Naive thymus-derived CD8-positive, alpha-beta T cell (primary cell): ENCODE measurements around the gene TTYH3. TPM values are rescaled to one million over a fixed set of nuclear protein-coding genes. Genes with fewer than 3 reads are reported as not detected.
"Not testable (repeated sequence)": the region's sequence is repeated elsewhere in the genome, so short reads cannot be mapped to it uniquely, and the experiment has no call there.

Experiments
- ATAC-seq, 2 donors: fragments of 150-1000 bp; cut with Tn5 transposase in 1 of 2; sonication (Bioruptor Pico), chemical (Tn5 transposase) in 1 of 2; 1 replicate in 1 of 2; 2 replicates in 1 of 2; pipeline ENCODE4 v1.10.0; 2021; ENCODE audit warnings: mild to moderate bottlenecking in 2 of 2, moderate library complexity in 2 of 2
- POLR2A ChIA-PET: fragments of 350-600 bp; sonication (Branson Sonifier 250); formaldehyde crosslinking; loops from one replicate; lab custom pipeline; 2021; ENCODE audit warnings: antibody characterized with exemption; lab: Charles Lee
- DNase-seq, 10 donors: peaks; one replicate each; pipeline versions ENCODE4 v3.0.0 to v3.0.0-alpha.2; 2020 to 2022
- H3K27ac Mint-ChIP-seq, 10 donors: one replicate each; pipeline ENCODE4 v1.8.0; 2020 to 2022; ENCODE audit warnings: mild to moderate bottlenecking in 10 of 10, mixed read lengths in 10 of 10, moderate library complexity in 4 of 10, inconsistent platforms in 1 of 10
- H3K27me3 Mint-ChIP-seq, 5 donors: one replicate each; pipeline ENCODE4 v1.8.0; 2021 to 2022; ENCODE audit warnings: mixed read lengths in 5 of 5
- H3K36me3 Mint-ChIP-seq, 3 donors: one replicate each; pipeline ENCODE4 v1.8.0; 2020 to 2022; ENCODE audit warnings: mixed read lengths in 3 of 3, mild to moderate bottlenecking in 2 of 3, inconsistent platforms in 1 of 3
- H3K4me1 Mint-ChIP-seq, 4 donors: one replicate each; pipeline ENCODE4 v1.8.0; 2021 to 2022; ENCODE audit warnings: mixed read lengths in 4 of 4
- H3K4me3 Mint-ChIP-seq, 10 donors: one replicate each; pipeline ENCODE4 v1.8.0; 2020 to 2022; ENCODE audit warnings: mild to moderate bottlenecking in 10 of 10, mixed read lengths in 10 of 10, moderate library complexity in 6 of 10, inconsistent platforms in 1 of 10
- H3K9me3 Mint-ChIP-seq, 9 donors: one replicate each; pipeline ENCODE4 v1.8.0; 2020 to 2022; ENCODE audit warnings: mixed read lengths in 9 of 9, mild to moderate bottlenecking in 3 of 9, inconsistent platforms in 1 of 9, moderate library complexity in 1 of 9
- polyA plus RNA-seq, 3 donors: library from polyadenylated mRNA; unstranded; fragments of 300-500 nt; fragmentation: Illumina TruSeq; gene quantifications; one replicate each; pipeline ENCODE4 v1.2.3, GENCODE V29; 2021
- total RNA-seq, 8 experiments: library from RNA in 2 of 8; stranded (reverse) in 2 of 8; gene quantifications; one replicate each; pipeline ENCODE4 v1.2.3 and lab custom pipeline; 2021 to 2026

TTYH3 gene, protein sequence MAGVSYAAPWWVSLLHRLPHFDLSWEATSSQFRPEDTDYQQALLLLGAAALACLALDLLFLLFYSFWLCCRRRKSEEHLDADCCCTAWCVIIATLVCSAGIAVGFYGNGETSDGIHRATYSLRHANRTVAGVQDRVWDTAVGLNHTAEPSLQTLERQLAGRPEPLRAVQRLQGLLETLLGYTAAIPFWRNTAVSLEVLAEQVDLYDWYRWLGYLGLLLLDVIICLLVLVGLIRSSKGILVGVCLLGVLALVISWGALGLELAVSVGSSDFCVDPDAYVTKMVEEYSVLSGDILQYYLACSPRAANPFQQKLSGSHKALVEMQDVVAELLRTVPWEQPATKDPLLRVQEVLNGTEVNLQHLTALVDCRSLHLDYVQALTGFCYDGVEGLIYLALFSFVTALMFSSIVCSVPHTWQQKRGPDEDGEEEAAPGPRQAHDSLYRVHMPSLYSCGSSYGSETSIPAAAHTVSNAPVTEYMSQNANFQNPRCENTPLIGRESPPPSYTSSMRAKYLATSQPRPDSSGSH
- total RNA-seq (10 to 100 TPM; 13.7 to 14.9 TPM), polyA plus RNA-seq (1 to 10 TPM; 1.1 to 1.9 (median 1.1) TPM), total RNA-seq (lab: John Stamatoyannopoulos, UW) (4.4 to 10.2 (median 8.4) reads per million in 6 experiments)

DNA sequence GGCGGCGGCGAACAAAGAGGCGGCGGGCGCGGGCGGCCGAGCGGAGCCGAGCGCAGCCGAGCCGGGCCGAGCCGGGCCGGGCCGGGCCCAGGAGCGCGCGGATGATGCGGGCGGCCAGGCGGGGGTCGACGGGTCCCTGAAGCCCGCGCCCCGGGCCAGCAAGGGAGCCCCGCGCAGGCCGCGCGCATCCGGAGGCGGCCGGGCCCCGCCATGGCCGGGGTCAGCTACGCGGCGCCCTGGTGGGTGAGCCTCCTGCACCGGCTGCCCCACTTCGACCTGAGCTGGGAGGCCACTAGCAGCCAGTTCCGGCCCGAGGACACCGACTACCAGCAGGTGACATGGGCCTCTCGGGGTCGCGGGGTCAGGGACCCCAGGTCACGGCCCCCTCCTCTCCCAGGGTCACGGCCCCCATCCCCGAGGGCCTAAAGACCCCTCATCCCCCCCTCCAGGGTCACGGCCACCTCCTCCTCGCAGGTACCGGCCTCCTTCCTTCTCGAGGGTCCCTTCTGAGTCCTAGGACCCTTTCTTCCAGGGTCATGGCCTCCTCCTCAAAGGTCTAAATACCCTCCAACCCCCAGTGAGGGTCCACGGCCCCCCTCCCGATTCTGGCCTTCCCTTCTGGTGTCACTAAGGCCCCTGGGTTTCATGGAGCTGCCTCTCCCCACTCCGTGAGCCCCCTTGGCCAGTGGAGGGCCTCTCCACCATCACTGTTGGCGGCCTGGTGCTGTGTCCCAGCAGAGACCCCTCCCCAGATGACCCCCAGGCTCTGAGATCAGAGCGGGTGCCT lies at the start of gene TTYH3:
TSS of gene TTYH3 (plus strand) at position 41 of the 787 bp plus-strand sequence. CDS start at position 211, 170 bp downstream.
- Mint-ChIP-seq H3K27ac (peak within 1 kb of the TSS in 9 of 10 donors; percentile 31 to 93 (median 74)), H3K4me1 (peaks cover 11 to 32% (median 23%) of the 10 kb centered on the region in 4 donors), H3K4me3 (peak within 1 kb of the TSS; percentile 83 to 94 (median 90)), H3K36me3 (no peaks in the 10 kb centered on the region), H3K27me3 (no peaks in the 10 kb centered on the region), H3K9me3 (no peaks in the 10 kb centered on the region)
- POLR2A ChIA-PET: interaction anchor here (1.0 to 3.8 kb wide), 6 partner anchors 13 to 124 kb away, joined by 3 to 21 read pairs (median 4); no protein-coding TSS in a partner anchor
- DNase-seq: peak in 1 of 10 donors; percentile 33
- ATAC-seq: peak in 1 of 2 donors; percentile 67

DNA sequence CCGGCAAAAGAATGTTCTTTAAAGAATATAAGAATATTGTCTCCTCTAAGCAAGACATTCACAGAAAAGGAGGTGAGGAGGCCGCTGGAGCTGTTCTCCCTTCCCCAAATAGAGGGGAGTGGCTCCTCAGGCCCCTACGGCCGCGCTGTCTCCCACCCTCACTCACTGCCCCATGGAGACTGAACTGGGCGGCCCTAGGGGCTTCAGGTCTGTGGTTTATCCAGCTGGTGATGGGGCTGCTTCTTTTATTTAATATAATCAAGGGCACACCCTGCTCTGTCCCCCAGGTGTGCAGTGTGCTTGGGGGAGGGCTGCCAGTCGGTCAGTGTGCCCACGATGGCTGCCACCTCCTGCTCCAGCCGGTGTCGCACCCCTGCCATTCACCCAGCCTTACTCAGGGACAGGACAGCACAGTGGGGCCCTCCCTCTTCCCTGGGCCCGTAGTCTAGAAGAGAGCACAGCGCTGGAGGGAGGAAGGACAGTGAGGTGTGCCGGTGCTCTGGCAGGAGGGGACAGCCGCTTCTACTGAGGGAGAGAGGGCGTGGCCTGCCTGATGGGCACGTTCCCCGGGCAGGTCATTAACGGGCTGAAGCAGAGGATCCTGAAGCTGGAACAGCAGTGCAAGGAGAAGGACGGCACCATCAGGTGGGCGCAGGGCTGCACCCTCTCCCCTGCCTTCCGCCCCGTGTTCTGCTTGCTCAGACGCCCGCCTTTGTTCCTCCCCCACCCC lies 49.6 kb upstream of the TTYH3 start:
- H3K27ac Mint-ChIP-seq: no peak overlapping the region
- no peaks in the 10 kb centered on the region for H3K9me3 Mint-ChIP-seq
- ATAC-seq: no peak
- POLR2A ChIA-PET: no interaction called here
- peaks cover 0 to 10% (median 3%) of the 10 kb centered on the region in 3 donors for H3K36me3 Mint-ChIP-seq
- no peaks in the 10 kb centered on the region for H3K27me3 Mint-ChIP-seq
- no peaks in the 10 kb centered on the region for H3K4me1 Mint-ChIP-seq
- H3K4me3 Mint-ChIP-seq: no peak overlapping the region
- no peak for DNase-seq

DNA sequence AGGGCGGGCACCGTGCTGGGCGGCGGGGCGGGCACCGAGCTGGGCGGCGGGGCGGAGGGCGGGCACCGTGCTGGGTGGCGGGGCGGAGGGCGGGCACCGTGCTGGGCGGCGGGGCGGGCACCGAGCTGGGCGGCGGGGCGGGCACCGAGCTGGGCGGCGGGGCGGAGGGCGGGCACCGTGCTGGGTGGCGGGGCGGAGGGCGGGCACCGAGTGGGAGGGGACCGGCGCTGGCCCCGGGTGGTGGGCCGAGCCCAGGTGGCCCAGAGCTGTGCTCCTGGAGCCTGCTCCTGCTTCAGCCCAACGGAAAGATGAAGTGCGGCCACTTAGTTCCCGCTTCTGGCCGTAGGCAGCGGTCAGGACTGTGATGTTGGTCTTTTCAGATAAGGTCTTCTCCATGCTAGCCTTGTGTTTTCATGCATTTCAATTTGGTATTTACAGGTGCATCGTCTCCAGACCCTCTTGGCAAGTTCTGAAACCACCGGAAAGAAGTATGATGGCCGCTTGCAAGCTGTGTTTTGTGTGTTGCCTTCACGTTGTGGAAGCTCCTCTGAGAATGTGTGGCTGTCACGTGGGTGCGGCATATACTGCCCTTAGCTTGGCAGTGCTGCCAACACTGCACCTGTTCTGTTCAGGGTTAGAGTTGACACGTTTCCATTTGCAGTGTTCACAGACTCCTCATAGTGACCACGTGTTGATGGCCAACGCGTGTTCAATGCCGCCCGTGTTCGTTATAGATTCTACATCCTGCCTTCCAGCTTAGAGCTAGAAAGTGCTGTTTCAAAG lies 47.8 kb upstream of the TTYH3 start:
- no peaks in the 10 kb centered on the region for H3K27me3 Mint-ChIP-seq
- peaks cover 0 to 2% (median 0%) of the 10 kb centered on the region in 4 donors for H3K4me1 Mint-ChIP-seq
- peaks cover 0 to 12% (median 3%) of the 10 kb centered on the region in 3 donors for H3K36me3 Mint-ChIP-seq
- ATAC-seq (no peak), DNase-seq (no peak)
- H3K4me3 Mint-ChIP-seq: no peak overlapping the region
- POLR2A ChIA-PET: no interaction called here
- H3K27ac Mint-ChIP-seq: no peak overlapping the region
- no peaks in the 10 kb centered on the region for H3K9me3 Mint-ChIP-seq

DNA sequence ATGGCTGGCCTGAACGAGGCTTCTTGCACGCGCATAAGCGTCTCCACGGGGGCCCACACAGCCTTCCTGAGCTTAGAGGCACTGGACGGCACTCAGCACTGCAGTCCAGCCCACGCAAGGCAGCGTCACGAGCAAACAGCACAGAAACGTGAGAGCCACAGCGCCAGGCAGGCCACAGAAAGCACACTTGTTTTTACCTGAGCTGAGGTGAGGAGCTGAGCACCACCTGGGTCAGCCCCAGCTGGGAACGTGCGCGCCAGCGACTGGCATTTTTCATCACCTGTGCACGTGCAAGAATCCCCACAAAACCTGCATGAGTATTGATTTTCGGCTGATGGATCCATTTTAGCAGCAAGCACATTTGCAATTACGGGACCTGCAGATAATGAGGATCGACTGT lies 46.3 kb upstream of the TTYH3 start:
- H3K4me1 Mint-ChIP-seq: peaks cover 0 to 2% (median 0%) of the 10 kb centered on the region in 4 donors
- H3K27me3 Mint-ChIP-seq: no peaks in the 10 kb centered on the region
- H3K27ac Mint-ChIP-seq: no peak overlapping the region
- H3K36me3 Mint-ChIP-seq: peaks cover 0 to 12% (median 6%) of the 10 kb centered on the region in 3 donors
- ATAC-seq: no peak
- no peak for DNase-seq
- POLR2A ChIA-PET: no interaction called here
- H3K9me3 Mint-ChIP-seq: no peaks in the 10 kb centered on the region
- no peak overlapping the region for H3K4me3 Mint-ChIP-seq

DNA sequence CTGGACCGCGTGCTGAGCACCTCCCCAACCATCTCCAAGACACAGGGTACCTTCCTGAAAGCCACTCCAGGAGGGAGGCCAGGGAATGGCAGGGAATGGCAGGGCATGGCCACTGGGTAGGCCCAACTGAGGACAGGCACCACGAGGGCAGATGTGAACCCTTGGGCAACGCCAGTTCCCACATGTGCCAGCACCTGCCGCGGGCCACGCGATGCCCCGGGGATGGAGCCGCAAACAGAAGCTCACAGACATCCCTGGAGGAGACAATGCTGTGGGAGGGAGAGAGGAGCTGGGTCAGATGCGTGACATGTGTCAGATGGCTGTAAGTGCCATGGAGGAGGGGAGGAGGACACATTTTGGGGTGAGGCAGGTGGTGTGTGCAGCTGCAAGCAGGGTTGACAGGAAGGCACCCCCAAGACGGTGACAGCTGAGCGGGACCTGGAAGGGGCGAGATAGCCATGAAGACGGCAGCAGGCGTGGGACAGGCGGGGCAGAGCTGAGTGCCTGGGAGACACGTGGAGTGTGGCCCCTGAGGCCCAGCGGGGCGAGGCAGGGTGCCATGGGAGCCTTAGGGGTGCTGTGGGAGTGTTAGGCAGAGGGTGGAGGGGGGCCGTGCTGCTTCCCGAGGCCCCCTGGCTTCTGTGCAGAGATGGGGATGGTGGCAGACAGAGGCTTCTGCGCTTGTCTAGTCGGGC lies 45.3 kb upstream of the TTYH3 start:
- Mint-ChIP-seq H3K27me3 (no peaks in the 10 kb centered on the region), H3K4me3 (no peak overlapping the region), H3K36me3 (peaks cover 0 to 12% (median 6%) of the 10 kb centered on the region in 3 donors), H3K4me1 (peaks cover 0 to 2% (median 0%) of the 10 kb centered on the region in 4 donors), H3K9me3 (no peaks in the 10 kb centered on the region), H3K27ac (peak overlapping the region in 1 of 10 donors; percentile 62)
- DNase-seq (no peak), ATAC-seq (no peak)
- POLR2A ChIA-PET: interaction anchor here (0.5 kb wide), 1 partner anchor 34 kb away, joined by 3 read pairs; no protein-coding TSS in a partner anchor

DNA sequence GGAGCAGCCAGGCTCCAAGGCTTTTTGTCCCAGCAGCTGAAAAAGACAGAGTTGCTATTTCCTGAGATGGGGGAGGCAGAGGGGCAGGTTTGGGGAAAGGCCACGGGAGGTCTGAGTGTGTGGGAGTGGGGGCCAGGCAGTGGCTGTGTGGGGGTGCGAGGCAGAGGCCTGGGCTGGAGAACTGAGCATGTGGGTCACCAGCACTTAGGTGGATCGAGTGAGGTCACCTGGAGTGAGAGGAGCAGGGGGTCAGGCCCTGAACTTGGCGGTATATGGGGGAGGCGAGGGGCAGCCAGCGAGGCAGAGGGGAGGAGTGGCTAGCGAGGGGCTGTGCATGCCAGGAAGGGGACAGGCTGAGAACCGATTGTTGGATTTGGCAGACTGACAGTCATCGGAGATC lies 44.7 kb upstream of the TTYH3 start:
- POLR2A ChIA-PET: no interaction called here
- H3K27me3 Mint-ChIP-seq: no peaks in the 10 kb centered on the region
- no peak overlapping the region for H3K4me3 Mint-ChIP-seq
- H3K9me3 Mint-ChIP-seq: no peaks in the 10 kb centered on the region
- peaks cover 0 to 12% (median 6%) of the 10 kb centered on the region in 3 donors for H3K36me3 Mint-ChIP-seq
- ATAC-seq: no peak
- no peak for DNase-seq
- H3K4me1 Mint-ChIP-seq: peaks cover 0 to 2% (median 0%) of the 10 kb centered on the region in 4 donors
- H3K27ac Mint-ChIP-seq: no peak overlapping the region

DNA sequence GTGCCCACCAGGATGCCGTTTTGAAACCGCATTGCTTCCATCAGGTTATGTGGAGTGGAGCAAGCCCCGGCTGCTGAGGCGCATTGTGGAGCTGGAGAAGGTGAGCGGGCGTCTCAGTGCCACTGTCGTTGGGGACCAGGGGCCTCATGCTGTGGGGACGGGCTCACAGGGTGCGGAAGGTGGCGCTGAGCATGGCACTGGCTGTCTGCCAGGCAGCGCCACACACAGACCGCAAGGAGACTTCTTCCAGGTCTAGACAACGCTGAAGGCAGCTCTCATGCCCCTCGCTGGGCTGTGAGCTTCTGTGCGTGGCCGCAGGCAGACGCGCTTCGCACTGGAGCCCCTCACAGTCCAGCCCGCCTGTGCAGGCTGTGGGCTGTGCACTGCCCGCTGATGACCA lies 44.0 kb upstream of the TTYH3 start:
- Mint-ChIP-seq H3K27ac (peak overlapping the region in 1 of 10 donors; percentile 67), H3K4me3 (no peak overlapping the region), H3K36me3 (peaks cover 0 to 14% (median 6%) of the 10 kb centered on the region in 3 donors), H3K4me1 (peaks cover 0 to 2% (median 0%) of the 10 kb centered on the region in 4 donors), H3K27me3 (no peaks in the 10 kb centered on the region), H3K9me3 (no peaks in the 10 kb centered on the region)
- DNase-seq: no peak
- POLR2A ChIA-PET: no interaction called here
- ATAC-seq: no peak

DNA sequence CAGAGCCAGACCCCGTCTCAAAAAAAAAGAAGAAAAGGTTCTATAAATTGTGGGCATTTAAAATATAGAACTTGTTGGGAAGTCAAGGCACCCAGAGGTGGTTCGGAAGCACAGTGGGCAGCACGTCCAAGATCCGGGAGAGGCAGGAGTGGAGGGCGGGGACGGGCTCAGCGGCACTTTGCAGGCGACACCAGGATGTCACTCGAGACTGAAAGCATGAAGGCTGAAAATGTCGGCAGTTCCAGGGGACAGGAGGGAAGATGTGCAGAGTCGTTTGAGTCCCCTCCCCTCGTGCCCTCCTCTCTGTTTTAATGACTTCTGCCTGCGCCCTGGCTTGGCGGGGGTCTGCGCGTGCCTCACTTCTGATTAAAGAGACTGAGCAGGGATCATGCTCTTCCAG lies 42.4 kb upstream of the TTYH3 start:
- H3K27ac Mint-ChIP-seq: no peak overlapping the region
- peaks cover 0 to 20% (median 8%) of the 10 kb centered on the region in 3 donors for H3K36me3 Mint-ChIP-seq
- POLR2A ChIA-PET: no interaction called here
- H3K4me3 Mint-ChIP-seq: no peak overlapping the region
- no peak for ATAC-seq
- no peaks in the 10 kb centered on the region for H3K27me3 Mint-ChIP-seq
- no peaks in the 10 kb centered on the region for H3K9me3 Mint-ChIP-seq
- no peak for DNase-seq
- H3K4me1 Mint-ChIP-seq: peaks cover 0 to 2% (median 0%) of the 10 kb centered on the region in 4 donors

DNA sequence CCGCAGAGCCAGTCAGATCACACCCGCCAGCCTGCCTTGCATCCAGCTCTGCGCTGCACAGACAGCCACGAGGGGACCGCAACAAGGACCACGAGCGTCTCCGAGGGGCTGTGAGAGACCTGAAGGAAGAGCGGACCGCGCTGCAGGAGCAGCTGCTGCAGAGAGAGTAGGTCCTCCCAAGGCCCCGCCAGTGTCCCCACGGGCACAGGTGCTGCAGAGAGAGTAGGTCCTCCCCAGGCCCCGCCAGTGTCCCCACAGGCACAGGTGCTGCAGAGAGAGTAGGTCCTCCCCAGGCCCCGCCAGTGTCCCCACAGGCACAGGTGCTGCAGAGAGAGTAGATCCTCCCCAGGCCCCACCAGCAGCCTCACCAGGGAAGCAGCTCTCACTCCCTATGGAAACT lies 41.8 kb upstream of the TTYH3 start:
- H3K4me3 Mint-ChIP-seq, POLR2A ChIA-PET, H3K27me3 Mint-ChIP-seq, DNase-seq, ATAC-seq, H3K9me3 Mint-ChIP-seq, H3K27ac Mint-ChIP-seq, H3K4me1 Mint-ChIP-seq: not testable (repeated sequence)
- H3K36me3 Mint-ChIP-seq: peaks cover 0 to 22% (median 6%) of the 10 kb centered on the region in 3 donors

DNA sequence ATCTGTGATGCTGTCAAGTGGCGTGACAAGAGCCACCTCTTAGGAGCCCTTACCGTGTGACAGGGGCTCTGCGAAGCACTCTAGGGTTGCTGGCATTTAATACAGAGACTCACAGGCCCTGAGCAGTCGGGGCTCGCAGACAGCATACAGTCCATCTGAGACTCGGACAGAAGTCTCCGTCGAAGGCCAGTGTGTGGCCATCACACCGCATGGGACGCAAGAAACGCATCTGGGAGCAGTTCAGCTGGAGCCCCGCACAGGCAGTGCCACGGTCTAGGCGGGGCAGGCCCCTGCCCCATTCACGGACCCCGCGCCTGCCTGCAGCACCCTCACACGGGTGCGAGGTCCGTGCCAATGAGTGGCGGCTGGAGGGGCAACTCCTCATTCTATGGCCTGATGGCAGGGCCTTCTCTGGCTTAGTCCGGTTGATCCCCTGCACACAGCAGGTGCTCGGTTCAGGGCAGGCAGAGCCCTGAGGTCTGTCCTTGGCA lies 39.4 kb upstream of the TTYH3 start:
- H3K36me3 Mint-ChIP-seq: peaks cover 0 to 16% (median 5%) of the 10 kb centered on the region in 3 donors
- POLR2A ChIA-PET: no interaction called here
- ATAC-seq (no peak), DNase-seq (no peak)
- H3K27me3 Mint-ChIP-seq: no peaks in the 10 kb centered on the region
- peak overlapping the region in 1 of 10 donors; percentile 55 for H3K27ac Mint-ChIP-seq
- H3K9me3 Mint-ChIP-seq: no peaks in the 10 kb centered on the region
- peaks cover 0 to 2% (median 0%) of the 10 kb centered on the region in 4 donors for H3K4me1 Mint-ChIP-seq
- no peak overlapping the region for H3K4me3 Mint-ChIP-seq
